H7 (cell line): ENCODE data around the gene PRR33. TPM values are rescaled to one million over a fixed set of nuclear protein-coding genes. Genes with fewer than 3 reads are reported as not detected.
A peak's percentile ranks its signal among the peaks of the same experiment; 100 is the strongest.
"Not testable (repeated sequence)": the region's sequence is repeated elsewhere in the genome, so short reads cannot be mapped to it uniquely, and the experiment has no call there.

Experiments used
- DNase-seq: peaks from one replicate; pipeline ENCODE4 v3.0.0; 2012
- H3K27me3 ChIP-seq: 2 replicates; pipeline ENCODE4 v1.6.0; 2011; ENCODE audit warnings: mild to moderate bottlenecking, low read length; ENCODE audit not compliant: control insufficient read depth, insufficient read depth
- H3K36me3 ChIP-seq: replicated peaks from 2 replicates; pipeline ENCODE4 v1.5.1; 2011; ENCODE audit warnings: low read length; ENCODE audit not compliant: control insufficient read depth, insufficient read depth
- H3K4me3 ChIP-seq: 2 replicates; pipeline ENCODE4 v1.5.1; 2011; ENCODE audit warnings: low read depth, mild to moderate bottlenecking, control low read depth, low read length, moderate library complexity; ENCODE audit not compliant: insufficient read depth
- total RNA-seq: library from RNA; depleted of rRNA; stranded (reverse); fragments of >200 nt; shearing (Covaris generic); gene quantifications from 2 replicates; pipeline ENCODE4 v1.2.3, GENCODE V29; 2014; rRNA removed

Gene PRR33
- total RNA-seq: not detected in 2 replicates

DNA sequence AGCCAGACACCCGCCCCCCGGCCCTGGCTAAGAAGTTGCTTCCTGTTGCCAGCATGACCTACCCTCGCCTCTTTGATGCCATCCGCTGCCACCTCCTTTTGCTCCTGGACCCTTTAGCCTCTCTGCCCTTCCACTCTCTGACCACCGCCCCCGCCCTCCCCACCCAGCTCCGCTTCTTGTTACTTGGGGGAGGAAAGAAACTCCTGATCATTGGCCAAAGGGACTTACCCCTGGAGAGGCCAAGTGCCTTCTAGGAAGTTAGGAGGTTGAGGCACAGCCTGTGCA is at the start of gene PRR33:
PRR33 (minus strand) TSS at position 65 of the 285 bp plus-strand sequence. CDS start 1,311 bp downstream, outside the sequence.
- Histone ChIP-seq H3K4me3 (no peak within 1 kb of the TSS), H3K36me3 (no peaks in the 10 kb centered on the region), H3K27me3 (no peaks in the 10 kb centered on the region)
- peak; percentile 61 for DNase-seq

GRCh38 chr11:1939788-1940187 is 48.1 kb upstream of the PRR33 start:
- not testable (repeated sequence) for H3K4me3 ChIP-seq, DNase-seq, H3K27me3 ChIP-seq, H3K36me3 ChIP-seq

DNA sequence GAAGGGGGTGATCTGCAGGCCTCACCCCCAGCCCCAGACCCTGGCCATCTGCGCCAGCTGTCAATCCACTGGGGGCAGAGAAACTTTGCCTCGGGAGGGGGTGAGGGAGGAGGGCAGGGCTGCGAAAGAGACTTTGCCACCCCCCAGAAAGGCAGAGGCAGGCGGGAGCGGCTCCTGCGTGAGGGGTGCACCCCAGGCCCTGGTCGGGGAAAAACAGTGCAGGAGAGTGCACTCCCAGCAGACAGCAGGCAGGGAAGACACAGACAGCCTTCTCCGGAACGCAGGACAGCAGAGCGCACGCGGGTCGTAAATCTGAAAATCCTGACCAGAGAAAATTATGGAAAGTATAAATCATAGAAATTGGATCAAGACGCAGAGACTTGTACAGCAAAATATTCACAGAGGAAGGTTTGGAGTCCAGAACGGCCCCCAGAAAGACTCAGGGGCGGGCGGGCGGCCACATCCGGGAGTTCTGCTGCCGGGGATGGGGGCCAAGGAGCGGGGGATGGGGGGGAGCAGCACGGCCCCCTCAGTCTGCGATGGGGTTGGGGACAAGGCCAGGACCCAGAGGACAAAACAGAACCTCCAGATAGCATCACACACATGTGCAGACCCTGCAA is 47.4 kb upstream of the PRR33 start:
- Histone ChIP-seq H3K36me3 (no peaks in the 10 kb centered on the region), H3K4me3 (no peak overlapping the region), H3K27me3 (no peaks in the 10 kb centered on the region)
- DNase-seq: peak; percentile 74

DNA sequence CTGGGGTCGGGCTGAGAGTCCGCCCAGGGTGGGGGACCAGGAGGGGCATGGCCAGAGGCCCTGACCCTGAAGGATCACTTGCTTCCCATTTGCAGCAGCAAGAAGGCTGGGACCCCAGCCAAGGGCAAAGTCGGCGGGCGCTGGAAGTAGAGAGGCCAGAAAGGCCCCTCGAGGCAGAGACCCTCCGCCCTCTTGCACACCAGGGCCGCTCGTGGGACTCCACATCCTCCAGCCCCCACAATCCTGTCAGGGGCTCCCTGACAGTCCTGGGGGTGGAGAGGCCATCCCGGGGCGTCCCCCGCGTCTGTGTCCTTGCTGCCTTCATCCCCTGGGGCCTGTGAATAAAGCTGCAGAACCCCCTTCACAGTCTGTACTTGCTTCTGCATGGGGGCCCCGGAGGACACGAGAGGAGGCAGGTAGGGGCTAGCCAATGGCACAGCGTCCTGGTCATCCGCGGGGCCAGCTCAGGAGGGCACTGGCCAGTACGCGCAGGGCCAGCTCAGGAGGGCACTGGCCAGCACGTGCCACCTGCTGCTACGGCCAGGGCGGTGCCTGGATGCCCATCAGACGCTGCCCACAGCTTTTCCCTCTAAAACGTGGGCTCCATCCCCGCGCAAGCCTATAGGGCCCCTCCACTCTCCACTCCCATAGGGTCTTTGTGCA is 46.8 kb upstream of the PRR33 start:
- Histone ChIP-seq H3K4me3 (no peak overlapping the region), H3K36me3 (no peaks in the 10 kb centered on the region), H3K27me3 (no peaks in the 10 kb centered on the region)
- DNase-seq: peak; percentile 60

GRCh38 chr11:1937616-1938342 is 46.1 kb upstream of the PRR33 start:
- no peaks in the 10 kb centered on the region for H3K27me3 ChIP-seq
- H3K36me3 ChIP-seq: no peaks in the 10 kb centered on the region
- no peak overlapping the region for H3K4me3 ChIP-seq
- DNase-seq: peak; percentile 71

GRCh38 chr11:1936781-1937615 is 45.3 kb upstream of the PRR33 start:
- Histone ChIP-seq H3K4me3 (no peak overlapping the region), H3K36me3 (no peaks in the 10 kb centered on the region), H3K27me3 (no peaks in the 10 kb centered on the region)
- DNase-seq: peak; percentile 65

DNA sequence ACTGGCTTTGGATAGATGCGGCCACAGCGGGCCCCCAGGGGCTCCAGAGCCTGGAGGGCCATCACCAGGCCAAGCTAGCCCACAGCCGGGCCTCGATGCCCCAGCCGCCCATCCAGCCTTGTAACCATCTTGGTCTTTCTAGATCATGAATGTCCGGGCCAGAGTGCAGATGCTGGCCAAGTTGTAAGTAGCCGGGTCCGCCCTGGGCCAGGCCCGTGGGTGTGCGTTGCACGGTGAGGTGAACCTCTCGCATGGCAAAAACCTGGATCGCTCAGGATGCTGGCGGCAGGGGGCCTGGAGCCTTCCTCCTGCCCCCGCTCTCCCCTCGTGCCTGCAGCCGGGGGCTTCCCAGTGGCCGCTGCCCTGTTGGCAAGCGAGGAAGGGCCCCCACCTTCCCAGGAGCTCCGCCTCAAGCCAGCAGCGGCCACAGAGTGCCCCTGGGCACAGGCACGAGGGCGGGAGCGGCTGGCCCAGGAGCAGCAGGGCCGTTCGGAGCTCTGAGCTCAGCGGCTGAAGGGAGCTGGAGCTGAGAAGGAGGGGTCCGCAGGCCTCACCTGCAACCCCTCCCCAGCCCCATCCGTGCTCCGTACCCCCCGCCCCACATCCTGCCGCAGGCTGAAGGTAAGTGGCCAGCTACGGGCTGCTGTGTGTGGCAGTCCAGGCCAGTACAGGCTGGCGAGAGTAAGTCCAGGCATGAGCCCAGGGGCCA is 44.5 kb upstream of the PRR33 start:
- H3K27me3 ChIP-seq: no peaks in the 10 kb centered on the region
- no peak overlapping the region for H3K4me3 ChIP-seq
- no peaks in the 10 kb centered on the region for H3K36me3 ChIP-seq
- DNase-seq: peak; percentile 66

DNA sequence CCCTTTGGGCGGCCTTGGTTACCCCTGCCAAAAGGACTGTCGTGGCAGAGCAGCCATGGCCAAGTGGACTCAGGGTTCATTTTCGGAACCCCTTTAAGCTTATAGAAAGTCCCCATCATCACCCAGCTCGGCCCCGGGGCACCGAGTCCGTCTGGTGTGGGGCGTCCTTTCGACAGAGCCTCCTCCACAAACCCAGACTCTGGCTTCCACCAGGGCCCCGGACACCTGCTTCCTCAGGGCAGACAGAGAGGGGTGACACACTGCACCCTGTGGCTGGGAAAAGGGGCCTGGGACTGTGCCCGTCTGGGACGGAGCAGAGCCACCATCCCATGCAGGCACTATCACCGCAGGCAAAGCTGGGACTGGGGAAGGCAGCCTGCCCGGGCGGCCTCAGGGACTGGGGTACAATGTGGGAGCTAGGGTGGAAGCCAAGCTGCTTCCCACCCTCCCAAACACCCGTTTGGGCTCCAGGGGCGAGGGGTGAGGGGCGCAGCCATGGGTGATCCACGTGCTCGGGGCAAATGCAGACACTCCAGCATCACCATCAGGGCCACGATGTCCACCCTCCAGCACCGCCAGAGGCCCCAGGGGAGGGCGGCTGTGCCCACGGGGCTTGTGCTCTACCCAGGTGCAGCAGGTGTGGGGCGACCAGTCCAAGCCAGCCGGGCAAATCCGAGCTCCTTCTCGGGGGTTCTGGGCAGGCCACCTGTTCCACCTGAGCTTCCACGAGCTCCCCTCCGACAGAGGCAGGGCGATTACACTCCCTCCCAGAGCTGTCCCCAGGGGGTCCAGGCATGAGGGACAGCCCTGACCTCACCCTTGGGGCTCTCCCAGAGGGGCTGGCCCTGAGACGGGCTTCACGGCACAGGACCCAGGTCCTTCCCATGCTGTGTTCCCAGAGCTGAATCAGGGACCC is 43.7 kb upstream of the PRR33 start:
- peak; percentile 58 for DNase-seq
- Histone ChIP-seq H3K36me3 (no peaks in the 10 kb centered on the region), H3K27me3 (no peaks in the 10 kb centered on the region), H3K4me3 (no peak overlapping the region)

- no peak overlapping the region for H3K4me3 ChIP-seq
- H3K36me3 ChIP-seq: no peaks in the 10 kb centered on the region
- DNase-seq: peak; percentile 48
- no peaks in the 10 kb centered on the region for H3K27me3 ChIP-seq
Observed at GRCh38 chr11:1934335-1935155, 42.9 kb upstream of the PRR33 start.

DNA sequence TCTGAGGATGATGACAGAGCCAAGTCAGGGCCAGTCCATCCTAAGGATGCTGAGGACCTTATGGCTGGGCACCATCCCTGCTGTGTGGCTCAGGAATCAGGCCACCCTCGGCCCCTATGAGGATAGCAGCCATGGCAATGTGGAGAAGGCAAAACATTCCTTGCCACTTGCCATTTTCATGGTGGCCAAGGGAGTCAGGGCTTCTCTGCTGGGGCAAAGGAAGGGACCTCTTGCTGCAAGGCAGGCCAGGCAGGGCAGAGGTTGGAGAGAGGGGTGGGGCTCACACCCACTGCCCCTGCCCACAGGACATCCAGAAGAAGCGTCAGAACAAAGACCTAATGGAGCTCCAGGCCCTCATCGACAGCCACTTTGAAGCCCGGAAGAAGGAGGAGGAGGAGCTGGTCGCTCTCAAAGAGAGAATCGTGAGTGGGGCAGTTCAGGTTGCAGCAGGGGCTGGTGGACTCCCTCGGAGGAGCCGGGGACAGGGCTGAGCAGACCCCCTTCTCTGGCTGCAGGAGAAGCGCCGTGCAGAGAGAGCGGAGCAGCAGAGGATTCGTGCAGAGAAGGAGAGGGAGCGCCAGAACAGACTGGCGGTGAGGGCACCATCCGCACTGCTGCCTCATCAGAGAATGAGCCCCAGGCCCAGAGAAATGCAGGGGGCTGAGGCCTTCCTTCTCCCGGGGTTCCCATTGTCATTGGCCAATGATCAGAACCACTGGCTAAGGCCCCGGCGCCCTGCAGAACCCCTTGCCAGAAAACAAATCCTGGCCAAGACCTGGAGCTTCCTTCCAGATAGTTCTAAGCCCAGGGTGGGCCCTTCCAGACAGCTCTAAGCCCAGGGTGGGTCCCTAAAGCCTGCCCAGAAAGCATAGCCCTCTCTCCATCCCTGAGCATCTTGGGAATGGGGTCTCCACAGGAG is 42.0 kb upstream of the PRR33 start:
- no peaks in the 10 kb centered on the region for H3K27me3 ChIP-seq
- DNase-seq: peak; percentile 53
- no peaks in the 10 kb centered on the region for H3K36me3 ChIP-seq
- no peak overlapping the region for H3K4me3 ChIP-seq

DNA sequence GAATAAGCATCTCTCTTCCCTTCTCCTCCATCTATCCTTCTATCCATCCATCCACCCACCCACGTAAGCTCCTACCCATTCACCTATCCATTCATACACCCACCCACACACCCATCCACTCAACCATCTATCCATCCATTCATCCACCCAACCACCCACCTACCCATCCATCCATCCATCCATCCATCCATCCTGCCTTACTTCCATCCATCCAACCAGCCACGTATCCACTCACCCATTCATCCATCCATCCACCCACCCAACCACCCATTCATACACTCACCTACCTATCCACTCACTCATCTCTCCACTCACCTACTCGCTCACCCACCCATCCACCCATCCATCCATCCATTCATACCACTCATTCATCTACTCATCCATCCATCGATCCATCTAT is 41.0 kb upstream of the PRR33 start:
- H3K36me3 ChIP-seq: no peaks in the 10 kb centered on the region
- H3K27me3 ChIP-seq: no peaks in the 10 kb centered on the region
- no peak for DNase-seq
- no peak overlapping the region for H3K4me3 ChIP-seq

GRCh38 chr11:1932105-1932480 is 40.4 kb upstream of the PRR33 start:
- no peaks in the 10 kb centered on the region for H3K36me3 ChIP-seq
- no peaks in the 10 kb centered on the region for H3K27me3 ChIP-seq
- DNase-seq: peak; percentile 52
- no peak overlapping the region for H3K4me3 ChIP-seq
